Upper lobe of left lung (tissue), 6 donors: ENCODE results near the gene CEACAM5. TPM values are rescaled to one million over a fixed set of nuclear protein-coding genes. Genes with fewer than 3 reads are reported as not detected.

Source experiments
- ATAC-seq, 2 donors: fragments of 200-7000 bp; cut with Tn5 transposase; one replicate each; pipeline ENCODE4 v1.9.1; 2022; ENCODE audit warnings: mild to moderate bottlenecking in 2 of 2, moderate library complexity in 2 of 2; ENCODE audit not compliant: low FRiP score in 2 of 2
- DNase-seq, 2 donors: peaks; one replicate each; pipeline ENCODE4 v3.0.0-alpha.2; 2019 to 2020
- H3K27ac ChIP-seq, 4 donors: fragments of 200-600 bp; sonication (generic); one replicate each; pipeline ENCODE4 v1.5.1; 2016 to 2019
- H3K27me3 ChIP-seq, 4 donors: fragments of 200-600 bp; sonication (generic); one replicate each; pipeline ENCODE4 v1.5.1; 2017 to 2019
- H3K36me3 ChIP-seq, 4 donors: fragments of 200-600 bp; sonication (generic); one replicate each; pipeline ENCODE4 v1.5.1; 2016 to 2019
- H3K4me1 ChIP-seq, 4 donors: fragments of 200-600 bp; sonication (generic); one replicate each; pipeline ENCODE4 v1.5.1; 2018 to 2019
- H3K4me3 ChIP-seq, 4 donors: fragments of 200-600 bp; sonication (generic); one replicate each; pipeline ENCODE4 v1.5.1; 2017 to 2019; ENCODE audit warnings: mild to moderate bottlenecking in 2 of 4, moderate library complexity in 1 of 4
- H3K9me3 ChIP-seq, 4 donors: fragments of 200-600 bp; sonication (generic); one replicate each; pipeline ENCODE4 v1.5.1; 2018 to 2019
- CTCF ChIP-seq, 6 experiments: fragments of 450-650 bp in 4 of 6; fragments of 200-600 bp in 2 of 6; sonication (generic) in 2 of 6; IDR thresholded peaks; one replicate each; pipeline ENCODE4 v1.5.1; 2016 to 2019; ENCODE audit warnings: antibody characterized with exemption in 6 of 6
- EP300 ChIP-seq, 4 donors: sonication (generic); formaldehyde crosslinking; IDR thresholded peaks; one replicate each; pipeline ENCODE4 v1.5.1; 2017; ENCODE audit warnings: antibody characterized with exemption in 4 of 4, control low read depth in 2 of 4
- POLR2A ChIP-seq, 4 donors: fragments of 450-650 bp; IDR thresholded peaks; one replicate each; pipeline ENCODE4 v1.5.1; 2016 to 2017; ENCODE audit warnings: antibody characterized with exemption in 4 of 4, mild to moderate bottlenecking in 2 of 4
- POLR2AphosphoS5 ChIP-seq, 2 donors: sonication (generic); formaldehyde crosslinking; IDR thresholded peaks; one replicate each; pipeline ENCODE4 v1.5.1; 2017; ENCODE audit warnings: antibody characterized with exemption in 2 of 2
- WGBS, 2 donors: methylation state at CpG; one replicate each; pipeline ENCODE4 v1.1.5; 2017 to 2018; 5-methylcytosine and 5-hydroxymethylcytosine counted together
- total RNA-seq, 6 donors: library from RNA; depleted of rRNA in 4 of 6; stranded (reverse); fragments of >200 nt in 4 of 6; gene quantifications; one replicate each; pipeline versions ENCODE4 v1.1.0 to v1.2.1, GENCODE V29; 2016 to 2021
- donor health status: DM: no; HTN: no; CAD: no; lungs with moderate emphysema.
- donor health status: DM: no; HTN: yes; CAD: no; lungs with severe emphysema.

CEACAM5 gene
- total RNA-seq: 10 to 100 TPM in 4 of 6 donors, 1 to 10 TPM in 2; 5.5 to 55.2 (median 23.8) TPM

- ATAC-seq (no peak), DNase-seq (peak in 1 of 2 donors; percentile 18)
- Histone ChIP-seq H3K27me3 (no peaks in the 10 kb centered on the region), H3K36me3 (no peaks in the 10 kb centered on the region), H3K4me1 (peaks cover 0 to 13% (median 5%) of the 10 kb centered on the region in 4 donors), H3K9me3 (no peaks in the 10 kb centered on the region), H3K4me3 (peak within 1 kb of the TSS in 1 of 4 donors; percentile 0), H3K27ac (no peak within 1 kb of the TSS)
- 32 to 36% methylated on average over 4 of the region's 4 CpGs for WGBS, 2 donors
- TF ChIP-seq POLR2A (IDR thresholded peaks at IDR 0.05): peak in 1 of 4 donors; percentile 34
- no peak for TF ChIP-seq CTCF (IDR thresholded peaks at IDR 0.05)
- no peak for TF ChIP-seq EP300 (IDR thresholded peaks at IDR 0.05)
- no peak for TF ChIP-seq POLR2AphosphoS5 (IDR thresholded peaks at IDR 0.05)
These were observed at the start of gene CEACAM5 for GRCh38 chr19:41708481-41708880. Gene CEACAM5, plus strand, starts transcription at chr19:41708626. Its CDS starts 106 bp downstream, at chr19:41708732.

- no peaks in the 10 kb centered on the region for H3K4me1 ChIP-seq
- H3K9me3 ChIP-seq: peaks cover 7 to 25% (median 18%) of the 10 kb centered on the region in 4 donors
- no peak overlapping the region for H3K4me3 ChIP-seq
- no peak for DNase-seq
- H3K36me3 ChIP-seq: no peaks in the 10 kb centered on the region
- no peak overlapping the region for H3K27ac ChIP-seq
- H3K27me3 ChIP-seq: no peaks in the 10 kb centered on the region
- no peak for TF ChIP-seq EP300 (IDR thresholded peaks at IDR 0.05)
- TF ChIP-seq CTCF (IDR thresholded peaks at IDR 0.05): no peak
- no peak for TF ChIP-seq POLR2A (IDR thresholded peaks at IDR 0.05)
- TF ChIP-seq POLR2AphosphoS5 (IDR thresholded peaks at IDR 0.05): no peak
- WGBS, 2 donors: 72 to 81% methylated on average over 2 of the region's 2 CpGs
- no peak for ATAC-seq
These were observed 42.4 kb upstream of the CEACAM5 start for GRCh38 chr19:41666075-41666474.

- H3K4me1 ChIP-seq: no peaks in the 10 kb centered on the region
- DNase-seq (no peak), ATAC-seq (no peak)
- H3K9me3 ChIP-seq: peaks cover 7 to 25% (median 18%) of the 10 kb centered on the region in 4 donors
- 72 to 73% methylated on average over 1 of the region's 1 CpG for WGBS, 2 donors
- H3K4me3 ChIP-seq: no peak overlapping the region
- no peaks in the 10 kb centered on the region for H3K36me3 ChIP-seq
- H3K27ac ChIP-seq: no peak overlapping the region
- TF ChIP-seq EP300 (IDR thresholded peaks at IDR 0.05) (no peak), POLR2A (IDR thresholded peaks at IDR 0.05) (no peak), CTCF (IDR thresholded peaks at IDR 0.05) (no peak), POLR2AphosphoS5 (IDR thresholded peaks at IDR 0.05) (no peak)
- no peaks in the 10 kb centered on the region for H3K27me3 ChIP-seq
These were observed 40.1 kb upstream of the CEACAM5 start for GRCh38 chr19:41668315-41668714.

- H3K27ac ChIP-seq: no peak overlapping the region
- no peak for ATAC-seq
- no peak for TF ChIP-seq CTCF (IDR thresholded peaks at IDR 0.05)
- TF ChIP-seq POLR2AphosphoS5 (IDR thresholded peaks at IDR 0.05): no peak
- no peak for TF ChIP-seq EP300 (IDR thresholded peaks at IDR 0.05)
- H3K27me3 ChIP-seq: no peaks in the 10 kb centered on the region
- no peaks in the 10 kb centered on the region for H3K4me1 ChIP-seq
- DNase-seq: no peak
- peaks cover 7 to 10% (median 8%) of the 10 kb centered on the region in 4 donors for H3K9me3 ChIP-seq
- no peak overlapping the region for H3K4me3 ChIP-seq
- H3K36me3 ChIP-seq: no peaks in the 10 kb centered on the region
These were observed 37.7 kb upstream of the CEACAM5 start for GRCh38 chr19:41670755-41671154.

- H3K27ac ChIP-seq: no peak overlapping the region
These were observed 36.9 kb upstream of the CEACAM5 start for GRCh38 chr19:41671486-41671885.

More at GRCh38 chr19:41671486-41671885, 36.9 kb upstream of the CEACAM5 start:
- 66 to 73% methylated on average over 5 of the region's 5 CpGs for WGBS, 2 donors
- Histone ChIP-seq H3K27me3 (no peaks in the 10 kb centered on the region), H3K9me3 (peaks cover 0 to 3% (median under 1%) of the 10 kb centered on the region in 4 donors), H3K4me3 (no peak overlapping the region), H3K36me3 (no peaks in the 10 kb centered on the region), H3K4me1 (no peaks in the 10 kb centered on the region)
- DNase-seq: no peak
- TF ChIP-seq POLR2AphosphoS5 (IDR thresholded peaks at IDR 0.05) (no peak), POLR2A (IDR thresholded peaks at IDR 0.05) (no peak), CTCF (IDR thresholded peaks at IDR 0.05) (no peak)
- no peak for ATAC-seq
